Keratinocyte (primary cell): Measurements from ENCODE around the gene AMMECR1. TPM values are rescaled to one million over a fixed set of nuclear protein-coding genes. Genes with fewer than 3 reads are reported as not detected.

Experiments
- DNase-seq: peaks from one replicate; pipeline ENCODE4 v3.0.0-alpha.2; 2011; ENCODE audit warnings: low read depth, missing footprints, low spot score
- FAIRE-seq: peaks from 2 replicates; lab custom pipeline; 2011; peaks lifted over from hg19 to GRCh38; lab: Jason Lieb, UNC
- H2AFZ ChIP-seq: 2 replicates; pipeline ENCODE4 v1.6.0; 2012; ENCODE audit warnings: low read length, control low read depth, inconsistent platforms; ENCODE audit not compliant: control insufficient read depth
- H3K27ac ChIP-seq: 2 replicates; pipeline ENCODE4 v1.5.1; 2011; ENCODE audit warnings: low read length; ENCODE audit not compliant: control insufficient read depth, insufficient read depth
- H3K27me3 ChIP-seq: 3 replicates; pipeline ENCODE4 v1.6.0; 2011; ENCODE audit warnings: low read length; ENCODE audit not compliant: control insufficient read depth, insufficient read depth; ENCODE audit errors: extremely low read depth
- H3K36me3 ChIP-seq, 2 experiments: 2 replicates in 1 of 2; 3 replicates in 1 of 2; pipeline ENCODE4 v1.5.1; 2011; ENCODE audit warnings: low read length in 2 of 2, mild to moderate bottlenecking in 1 of 2; ENCODE audit not compliant: control insufficient read depth in 2 of 2, insufficient read depth in 2 of 2; ENCODE audit errors: extremely low read depth in 1 of 2
- H3K4me1 ChIP-seq: 3 replicates; pipeline ENCODE4 v1.5.1; 2011; ENCODE audit warnings: low read length; ENCODE audit not compliant: control insufficient read depth, insufficient read depth; ENCODE audit errors: extremely low read depth
- H3K4me2 ChIP-seq: 3 replicates; pipeline ENCODE4 v1.6.0; 2011; ENCODE audit warnings: low read depth, low read length; ENCODE audit not compliant: control insufficient read depth, insufficient read depth; ENCODE audit errors: extremely low read depth
- H3K4me3 ChIP-seq, 3 experiments: fragments of 200-600 bp in 1 of 3; sonication (generic) in 1 of 3; 2 replicates in 2 of 3; 3 replicates in 1 of 3; pipeline ENCODE4 v1.5.1; 2011 to 2016; ENCODE audit warnings: low read length in 3 of 3, mild to moderate bottlenecking in 3 of 3, control low read depth in 2 of 3, inconsistent platforms in 1 of 3, low read depth in 1 of 3, mixed read lengths in 1 of 3, mixed run types in 1 of 3, moderate library complexity in 1 of 3; ENCODE audit not compliant: control insufficient read depth in 2 of 3, insufficient read depth in 2 of 3; ENCODE audit errors: extremely low read depth in 1 of 3
- H3K79me2 ChIP-seq: 2 replicates; pipeline ENCODE4 v1.6.0; 2012; ENCODE audit warnings: low read length; ENCODE audit not compliant: control insufficient read depth, insufficient read depth
- H3K9ac ChIP-seq: 3 replicates; pipeline ENCODE4 v1.6.0; 2011; ENCODE audit warnings: low read length; ENCODE audit not compliant: control insufficient read depth, insufficient read depth; ENCODE audit errors: extremely low read depth
- H3K9me1 ChIP-seq: 3 replicates; pipeline ENCODE4 v1.6.0; 2011; ENCODE audit warnings: low read length; ENCODE audit not compliant: control insufficient read depth, insufficient read depth; ENCODE audit errors: extremely low read depth
- H3K9me3 ChIP-seq: 2 replicates; pipeline ENCODE4 v1.5.1; 2012; ENCODE audit warnings: low read depth, low read length; ENCODE audit not compliant: control insufficient read depth
- H4K20me1 ChIP-seq: 3 replicates; pipeline ENCODE4 v1.6.0; 2011; ENCODE audit warnings: low read length; ENCODE audit not compliant: control insufficient read depth, insufficient read depth; ENCODE audit errors: extremely low read depth
- CTCF ChIP-seq, 3 experiments: IDR thresholded peaks in 1 of 3; conservative IDR thresholded peaks in 1 of 3; optimal IDR thresholded peaks in 1 of 3; 2 replicates in 2 of 3; 3 replicates in 1 of 3; pipeline versions ENCODE3 to v1.5.1; 2011; ENCODE audit warnings: low read length in 3 of 3, mild to moderate bottlenecking in 3 of 3, moderate library complexity in 2 of 3, control low read depth in 1 of 3, inconsistent platforms in 1 of 3; ENCODE audit not compliant: insufficient read depth in 2 of 3; ENCODE audit errors: extremely low read depth in 1 of 3
- EZH2 ChIP-seq: IDR thresholded peaks from one replicate; pipeline ENCODE4 v1.6.1; 2012; ENCODE audit warnings: inconsistent platforms, mild to moderate bottlenecking, low read length, moderate library complexity
- dilution Hi-C: fragments of 300-500 bp; cut with MboI; formaldehyde crosslinking; loops from one replicate; pipeline ENCODE4 v1.7.0; 2020; ENCODE audit warnings: low sequenced_read_pairs; ENCODE audit not compliant: extremely low pct_ligation_motif_present
- polyA plus RNA-seq, 5 experiments: library from polyadenylated mRNA; depleted of rRNA in 3 of 5; stranded (reverse) in 3 of 5; stranded (forward) in 1 of 5; unstranded in 1 of 5; fragments of >200 nt; gene quantifications; 1 replicate in 1 of 5; 2 replicates in 3 of 5; 3 replicates in 1 of 5; pipeline versions ENCODE4 v1.2.1 to v1.2.3, GENCODE V29; 2011 to 2012; ENCODE audit warnings: missing spikeins in 2 of 5, low read depth in 1 of 5, low replicate concordance in 1 of 5

AMMECR1 gene
- polyA plus RNA-seq, 1 donor (not counting 4 experiments of a cell fraction or from before 2014, with no cell fraction given) = 15.5 TPM

DNA sequence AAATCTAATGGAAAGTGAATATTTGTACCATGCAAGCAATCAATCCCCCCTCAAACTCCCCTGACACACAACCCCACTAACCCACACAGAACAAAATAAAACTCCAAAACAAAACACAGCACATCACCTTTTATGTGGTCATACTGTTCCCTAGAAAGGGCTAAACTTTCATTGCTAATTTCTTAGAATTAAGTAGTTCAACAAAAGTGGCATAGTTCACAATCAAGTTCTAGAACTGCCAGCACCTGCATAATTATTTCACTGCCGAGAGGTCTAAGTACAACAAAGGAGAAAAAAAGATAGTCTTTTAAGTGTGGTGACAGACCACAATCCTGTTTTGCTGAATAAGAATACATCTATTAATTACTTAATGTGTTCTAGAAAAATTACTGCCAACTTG lies 58.8 kb downstream of the AMMECR1 start:
- TF ChIP-seq CTCF (optimal IDR thresholded peaks at IDR 0.05 in 1 of 3, IDR thresholded peaks at IDR 0.05 in 1 of 3, conservative IDR thresholded peaks at IDR 0.05 in 1 of 3; ENCODE audit: extremely low read depth in 1 of 3, insufficient read depth in 2 of 3, low read length in 3 of 3) = no peak
- no peak for TF ChIP-seq EZH2
- H4K20me1 ChIP-seq = no peaks in the 10 kb centered on the region
- FAIRE-seq (no peak), DNase-seq (no peak)
- peaks cover 2% of the 10 kb centered on the region for H3K79me2 ChIP-seq
- H2AFZ ChIP-seq = no peak overlapping the region
- H3K27ac ChIP-seq = no peak overlapping the region
- no peaks in the 10 kb centered on the region for H3K27me3 ChIP-seq
- H3K9me3 ChIP-seq = no peaks in the 10 kb centered on the region
- no peak overlapping the region for H3K4me3 ChIP-seq
- no peaks in the 10 kb centered on the region for H3K9me1 ChIP-seq
- dilution Hi-C loops = no loop called here
- peaks cover 13% of the 10 kb centered on the region for H3K4me1 ChIP-seq
- H3K36me3 ChIP-seq = no peaks in the 10 kb centered on the region
- no peak overlapping the region for H3K4me2 ChIP-seq
- H3K9ac ChIP-seq = no peak overlapping the region

DNA sequence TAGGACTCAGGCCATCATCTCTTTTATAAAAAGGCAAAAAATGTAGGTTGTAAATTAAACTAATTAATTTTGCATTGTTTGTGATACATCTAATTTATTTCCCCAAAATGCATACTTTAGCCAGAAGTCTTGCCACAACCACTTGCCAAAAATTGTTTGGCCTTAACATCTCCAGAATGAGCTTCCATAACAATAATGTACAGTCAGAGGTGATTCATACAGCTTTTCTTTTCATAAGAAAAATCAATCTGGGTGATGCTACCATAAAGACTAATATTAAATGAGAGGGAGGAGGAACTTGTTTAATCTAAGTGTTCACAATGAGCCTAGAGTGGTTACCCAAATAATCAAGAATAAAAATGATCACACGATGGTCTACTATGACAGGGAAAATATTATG lies 59.3 kb downstream of the AMMECR1 start:
- H3K36me3 ChIP-seq = no peaks in the 10 kb centered on the region
- no peaks in the 10 kb centered on the region for H3K27me3 ChIP-seq
- no peaks in the 10 kb centered on the region for H4K20me1 ChIP-seq
- H3K27ac ChIP-seq = no peak overlapping the region
- peaks cover 13% of the 10 kb centered on the region for H3K4me1 ChIP-seq
- no peak overlapping the region for H3K4me3 ChIP-seq
- DNase-seq (no peak), FAIRE-seq (no peak)
- H3K4me2 ChIP-seq = no peak overlapping the region
- no peaks in the 10 kb centered on the region for H3K9me1 ChIP-seq
- peaks cover 2% of the 10 kb centered on the region for H3K79me2 ChIP-seq
- no peak overlapping the region for H3K9ac ChIP-seq
- no peaks in the 10 kb centered on the region for H3K9me3 ChIP-seq
- no peak for TF ChIP-seq CTCF (optimal IDR thresholded peaks at IDR 0.05 in 1 of 3, IDR thresholded peaks at IDR 0.05 in 1 of 3, conservative IDR thresholded peaks at IDR 0.05 in 1 of 3; ENCODE audit: extremely low read depth in 1 of 3, insufficient read depth in 2 of 3, low read length in 3 of 3)
- no peak for TF ChIP-seq EZH2
- no peak overlapping the region for H2AFZ ChIP-seq
- dilution Hi-C loops = no loop called here
